ENCODE measurements around the gene PTPN21.
A peak's percentile ranks its signal among the peaks of the same experiment; 100 is the strongest.
"Not testable (repeated sequence)": the region's sequence is repeated elsewhere in the genome, so short reads cannot be mapped to it uniquely, and the experiment has no call there.

PTPN21 gene

GRCh38 chr14:88533064-88533602, 21.7 kb downstream of the PTPN21 start:
- no peak for TF ChIP-seq CTCF (IDR thresholded peaks at IDR 0.05; ENCODE audit: insufficient read depth, low read depth, low read length, missing control alignments)
- DNase-seq (ENCODE audit: low read depth): no peak
- no peak overlapping the region for H3K4me3 ChIP-seq (ENCODE audit: low read length)

- H3K4me3 ChIP-seq (ENCODE audit: low read length): not testable (repeated sequence)
Measured at GRCh38 chr14:88529889-88530288, 24.9 kb downstream of the PTPN21 start.

GRCh38 chr14:88522393-88522792, 32.4 kb downstream of the PTPN21 start:
- H3K4me3 ChIP-seq (ENCODE audit: low read length): no peak overlapping the region
- no peak for TF ChIP-seq CTCF (IDR thresholded peaks at IDR 0.05; ENCODE audit: insufficient read depth, low read depth, low read length, missing control alignments)
- no peak for DNase-seq (ENCODE audit: low read depth)

More at GRCh38 chr14:88529889-88530288, 24.9 kb downstream of the PTPN21 start:
- not testable (repeated sequence) for DNase-seq (ENCODE audit: low read depth)

- no peak for DNase-seq (ENCODE audit: low read depth)
Measured at GRCh38 chr14:88521818-88522217, 33.0 kb downstream of the PTPN21 start.

GRCh38 chr14:88519907-88520306, 34.9 kb downstream of the PTPN21 start:
- H3K4me3 ChIP-seq (ENCODE audit: low read length): no peak overlapping the region
- TF ChIP-seq CTCF (IDR thresholded peaks at IDR 0.05; ENCODE audit: insufficient read depth, low read depth, low read length, missing control alignments): no peak
- DNase-seq (ENCODE audit: low read depth): no peak

More at GRCh38 chr14:88521818-88522217, 33.0 kb downstream of the PTPN21 start:
- no peak for TF ChIP-seq CTCF (IDR thresholded peaks at IDR 0.05; ENCODE audit: insufficient read depth, low read depth, low read length, missing control alignments)
- H3K4me3 ChIP-seq (ENCODE audit: low read length): no peak overlapping the region

GRCh38 chr14:88518592-88519512, 36.0 kb downstream of the PTPN21 start:
- H3K4me3 ChIP-seq (ENCODE audit: low read length): no peak overlapping the region
- peak; percentile 43 for DNase-seq (ENCODE audit: low read depth)
- no peak for TF ChIP-seq CTCF (IDR thresholded peaks at IDR 0.05; ENCODE audit: insufficient read depth, low read depth, low read length, missing control alignments)

GRCh38 chr14:88516861-88517357, 37.9 kb downstream of the PTPN21 start:
- DNase-seq (ENCODE audit: low read depth): no peak
- no peak overlapping the region for H3K4me3 ChIP-seq (ENCODE audit: low read length)
- TF ChIP-seq CTCF (IDR thresholded peaks at IDR 0.05; ENCODE audit: insufficient read depth, low read depth, low read length, missing control alignments): no peak

All from epithelial cell of esophagus (primary cell).